Posterior cingulate gyrus (tissue), 11 donors: ENCODE measurements around the gene KPNA6.

Source experiments
- DNase-seq, 10 donors: peaks; one replicate each; pipeline versions ENCODE4 v3.0.0 to v3.0.0-alpha.2; 2020 to 2021; ENCODE audit warnings: mixed read lengths in 3 of 10
- intact Hi-C: fragments of 100-400 bp; cut with DNase I; formaldehyde crosslinking; loops from one replicate; pipeline ENCODE4 v1.15.1; 2023

Gene KPNA6

GRCh38 chr1:32201011-32201855 is 93.4 kb downstream of the KPNA6 start:
- DNase-seq: peak in 9 of 10 donors; percentile 43 to 94 (median 63)
- intact Hi-C loops: no loop called here

- intact Hi-C loops: no loop called here
- DNase-seq: no peak
These were observed 97.1 kb downstream of the KPNA6 start for GRCh38 chr1:32204943-32205361.

- peak; percentile 78 to 98 (median 86) for DNase-seq
- intact Hi-C loops: no loop called here
These were observed 97.8 kb downstream of the KPNA6 start, which contains the start of gene IQCC for GRCh38 chr1:32205401-32206370. TSS of gene IQCC (plus strand) at chr1:32205671. CDS start at chr1:32205682, 11 bp downstream.

- intact Hi-C loops: no loop called here
- no peak for DNase-seq
These were observed 100.6 kb downstream of the KPNA6 start for GRCh38 chr1:32208469-32208868.

- intact Hi-C loops: no loop called here
- DNase-seq: no peak
These were observed 101.1 kb downstream of the KPNA6 start, which contains the start of gene DCDC2B for GRCh38 chr1:32208891-32209328. TSS of gene DCDC2B (plus strand) at chr1:32209089. CDS start at chr1:32209094, 5 bp downstream.

- DNase-seq: peak in 9 of 10 donors; percentile 45 to 94 (median 65)
- intact Hi-C loops: loop anchor here (10.0 kb wide), 2 partner anchors 119 to 179 kb away; partner anchors contain the start of genes BSDC1 and MARCKSL1
These were observed 108.0 kb downstream of the KPNA6 start for GRCh38 chr1:32215629-32216480.

- intact Hi-C loops: loop anchor here (10.0 kb wide), 2 partner anchors 118 to 178 kb away; partner anchors contain the start of genes BSDC1 and MARCKSL1
- no peak for DNase-seq
These were observed 108.7 kb downstream of the KPNA6 start for GRCh38 chr1:32216566-32216965.

GRCh38 chr1:32219022-32219421 is 111.2 kb downstream of the KPNA6 start:
- no peak for DNase-seq
- intact Hi-C loops: loop anchor here (10.0 kb wide), 2 partner anchors 116 to 176 kb away; partner anchors contain the start of genes BSDC1 and MARCKSL1

- no peak for DNase-seq
- intact Hi-C loops: loop anchor here (5.0 kb wide), 1 partner anchor 71 kb away; the partner anchor contains the start of gene HDAC1
These were observed 113.1 kb downstream of the KPNA6 start for GRCh38 chr1:32220746-32221580.

GRCh38 chr1:32221581-32221979 is 113.7 kb downstream of the KPNA6 start:
- intact Hi-C loops: loop anchor here (5.0 kb wide), 1 partner anchor 71 kb away; the partner anchor contains the start of gene HDAC1

GRCh38 chr1:32221980-32222755 is 114.3 kb downstream of the KPNA6 start, which contains the start of the genes EIF3I and TMEM234:
TSS of gene EIF3I (plus strand) at chr1:32222407. CDS start at chr1:32222442, 35 bp downstream.
TSS of gene TMEM234 (minus strand) at chr1:32222353. CDS start at chr1:32222322, 31 bp downstream.
- intact Hi-C loops: loop anchor here (5.0 kb wide), 1 partner anchor 70 kb away; the partner anchor contains the start of gene HDAC1
- peak; percentile 87 to 99 (median 94) for DNase-seq

More at GRCh38 chr1:32221581-32221979, 113.7 kb downstream of the KPNA6 start:
- DNase-seq: no peak

- no peak for DNase-seq
- intact Hi-C loops: loop anchor here (5.0 kb wide), 1 partner anchor 69 kb away; the partner anchor contains the start of gene HDAC1
These were observed 115.8 kb downstream of the KPNA6 start for GRCh38 chr1:32223683-32224082.

- DNase-seq: no peak
- intact Hi-C loops: loop anchor here (5.0 kb wide), 1 partner anchor 68 kb away; the partner anchor contains the start of gene HDAC1
These were observed 116.4 kb downstream of the KPNA6 start for GRCh38 chr1:32224285-32224684.
